Immature natural killer cell (primary cell): Measurements from ENCODE around the gene SORCS2. TPM values are rescaled to one million over a fixed set of nuclear protein-coding genes. Genes with fewer than 3 reads are reported as not detected.
A peak's percentile ranks its signal among the peaks of the same experiment; 100 is the strongest.

ENCODE experiments used
- DNase-seq, 3 donors: peaks; one replicate each; pipeline ENCODE4 v3.0.0; 2022; ENCODE audit warnings: mixed read lengths in 1 of 3
- H3K27ac Mint-ChIP-seq, 6 donors: one replicate each; pipeline ENCODE4 v1.8.0; 2020; ENCODE audit warnings: mixed read lengths in 6 of 6, mild to moderate bottlenecking in 5 of 6, inconsistent platforms in 4 of 6, moderate library complexity in 3 of 6
- H3K27me3 Mint-ChIP-seq, 3 donors: one replicate each; pipeline ENCODE4 v1.8.0; 2020 to 2021; ENCODE audit warnings: low read depth in 3 of 3, mild to moderate bottlenecking in 3 of 3, mixed read lengths in 3 of 3, moderate library complexity in 3 of 3, inconsistent platforms in 1 of 3
- H3K36me3 Mint-ChIP-seq, 3 donors: one replicate each; pipeline ENCODE4 v1.8.0; 2020; ENCODE audit warnings: mixed read lengths in 3 of 3, inconsistent platforms in 2 of 3, mild to moderate bottlenecking in 2 of 3
- H3K4me1 Mint-ChIP-seq, 2 donors: one replicate each; pipeline ENCODE4 v1.8.0; 2020; ENCODE audit warnings: inconsistent platforms in 2 of 2, mild to moderate bottlenecking in 2 of 2, mixed read lengths in 2 of 2, moderate library complexity in 1 of 2
- H3K4me3 Mint-ChIP-seq, 5 donors: one replicate each; pipeline ENCODE4 v1.8.0; 2020; ENCODE audit warnings: mild to moderate bottlenecking in 5 of 5, mixed read lengths in 5 of 5, inconsistent platforms in 3 of 5, moderate library complexity in 3 of 5
- H3K9me3 Mint-ChIP-seq, 6 donors: one replicate each; pipeline ENCODE4 v1.8.0; 2020; ENCODE audit warnings: mild to moderate bottlenecking in 6 of 6, mixed read lengths in 6 of 6, inconsistent platforms in 4 of 6, moderate library complexity in 3 of 6
- polyA plus RNA-seq, 3 donors: library from polyadenylated mRNA; unstranded; fragments of 300-500 nt; fragmentation: Illumina TruSeq; gene quantifications; one replicate each; pipeline ENCODE4 v1.2.3, GENCODE V29; 2021

The SORCS2 gene
- polyA plus RNA-seq, 3 donors from 2014 or later = 0.04 to 0.16 TPM; not detected in 1

GRCh38 chr4:7652451-7652881 is 460.1 kb downstream of the SORCS2 start:
- Mint-ChIP-seq H3K4me1 (peaks cover 87 to 88% of the 10 kb centered on the region in 2 donors), H3K27me3 (peaks cover 16 to 23% (median 22%) of the 10 kb centered on the region in 3 donors), H3K36me3 (no peaks in the 10 kb centered on the region)

GRCh38 chr4:7652906-7653305 is 460.6 kb downstream of the SORCS2 start:
- Mint-ChIP-seq H3K27me3 (peaks cover 16 to 20% (median 20%) of the 10 kb centered on the region in 3 donors), H3K36me3 (no peaks in the 10 kb centered on the region), H3K9me3 (no peaks in the 10 kb centered on the region), H3K27ac (peak overlapping the region; percentile 98 to 100 (median 100)), H3K4me3 (peak overlapping the region; percentile 78 to 89 (median 79)), H3K4me1 (peaks cover 83 to 84% of the 10 kb centered on the region in 2 donors)
- DNase-seq = no peak

More at GRCh38 chr4:7652451-7652881, 460.1 kb downstream of the SORCS2 start:
- Mint-ChIP-seq H3K9me3 (no peaks in the 10 kb centered on the region), H3K27ac (peak overlapping the region; percentile 98 to 100 (median 100)), H3K4me3 (peak overlapping the region; percentile 78 to 89 (median 79))
- DNase-seq = peak; percentile 88 to 90 (median 90)

GRCh38 chr4:7653510-7654369 is 461.4 kb downstream of the SORCS2 start:
- no peak for DNase-seq
- Mint-ChIP-seq H3K27me3 (peaks cover 13 to 17% (median 15%) of the 10 kb centered on the region in 3 donors), H3K27ac (peak overlapping the region; percentile 98 to 100 (median 100)), H3K4me1 (peaks cover 75% of the 10 kb centered on the region in 2 donors), H3K9me3 (no peaks in the 10 kb centered on the region), H3K36me3 (no peaks in the 10 kb centered on the region), H3K4me3 (peak overlapping the region; percentile 11 to 89 (median 79))

GRCh38 chr4:7654550-7655445 is 462.5 kb downstream of the SORCS2 start:
- no peak for DNase-seq
- Mint-ChIP-seq H3K4me1 (peaks cover 64 to 65% of the 10 kb centered on the region in 2 donors), H3K9me3 (no peaks in the 10 kb centered on the region), H3K27me3 (peaks cover 7 to 8% (median 7%) of the 10 kb centered on the region in 3 donors), H3K4me3 (peak overlapping the region in 4 of 5 donors; percentile 34 to 64 (median 48)), H3K36me3 (no peaks in the 10 kb centered on the region), H3K27ac (peak overlapping the region; percentile 24 to 100 (median 90))

- Mint-ChIP-seq H3K27me3 (peaks cover 4 to 5% (median 4%) of the 10 kb centered on the region in 3 donors), H3K4me3 (peak overlapping the region in 1 of 5 donors; percentile 47), H3K36me3 (no peaks in the 10 kb centered on the region), H3K9me3 (no peaks in the 10 kb centered on the region), H3K27ac (peak overlapping the region in 3 of 6 donors; percentile 25 to 98 (median 53)), H3K4me1 (peaks cover 58% of the 10 kb centered on the region in 2 donors)
- DNase-seq = no peak
Measured at GRCh38 chr4:7655511-7656243, 463.3 kb downstream of the SORCS2 start.

GRCh38 chr4:7656244-7656800 is 464.0 kb downstream of the SORCS2 start:
- Mint-ChIP-seq H3K27me3 (peaks cover 2 to 4% (median 4%) of the 10 kb centered on the region in 3 donors), H3K9me3 (no peaks in the 10 kb centered on the region), H3K4me3 (no peak overlapping the region), H3K27ac (peak overlapping the region in 2 of 6 donors; percentile 25 to 53), H3K36me3 (no peaks in the 10 kb centered on the region), H3K4me1 (peaks cover 56 to 58% of the 10 kb centered on the region in 2 donors)
- no peak for DNase-seq

GRCh38 chr4:7657545-7658297 is 465.4 kb downstream of the SORCS2 start:
- Mint-ChIP-seq H3K27ac (no peak overlapping the region), H3K4me3 (no peak overlapping the region), H3K27me3 (peaks cover under 1% of the 10 kb centered on the region in 3 donors), H3K4me1 (peaks cover 54 to 56% of the 10 kb centered on the region in 2 donors), H3K9me3 (no peaks in the 10 kb centered on the region), H3K36me3 (no peaks in the 10 kb centered on the region)
- DNase-seq = no peak

- H3K27ac Mint-ChIP-seq = no peak overlapping the region
- H3K4me3 Mint-ChIP-seq = no peak overlapping the region
- H3K9me3 Mint-ChIP-seq = no peaks in the 10 kb centered on the region
- H3K4me1 Mint-ChIP-seq = peaks cover 52 to 54% of the 10 kb centered on the region in 2 donors
- H3K36me3 Mint-ChIP-seq = peaks cover 0 to 4% (median 0%) of the 10 kb centered on the region in 3 donors
- H3K27me3 Mint-ChIP-seq = no peaks in the 10 kb centered on the region
- no peak for DNase-seq
Measured at GRCh38 chr4:7658341-7659204, 466.2 kb downstream of the SORCS2 start.

GRCh38 chr4:7659429-7660175 is 467.3 kb downstream of the SORCS2 start:
- H3K4me3 Mint-ChIP-seq = no peak overlapping the region
- no peaks in the 10 kb centered on the region for H3K27me3 Mint-ChIP-seq
- no peaks in the 10 kb centered on the region for H3K9me3 Mint-ChIP-seq
- H3K4me1 Mint-ChIP-seq = peaks cover 42 to 44% of the 10 kb centered on the region in 2 donors
- H3K27ac Mint-ChIP-seq = peak overlapping the region in 5 of 6 donors; percentile 15 to 90 (median 30)
- no peak for DNase-seq
- H3K36me3 Mint-ChIP-seq = peaks cover 0 to 4% (median 0%) of the 10 kb centered on the region in 3 donors

- peaks cover 34 to 36% of the 10 kb centered on the region in 2 donors for H3K4me1 Mint-ChIP-seq
- H3K4me3 Mint-ChIP-seq = no peak overlapping the region
- peaks cover 0 to 6% (median under 1%) of the 10 kb centered on the region in 3 donors for H3K36me3 Mint-ChIP-seq
- no peak for DNase-seq
- no peaks in the 10 kb centered on the region for H3K27me3 Mint-ChIP-seq
- no peaks in the 10 kb centered on the region for H3K9me3 Mint-ChIP-seq
- peak overlapping the region in 4 of 6 donors; percentile 15 to 90 (median 37) for H3K27ac Mint-ChIP-seq
Measured at GRCh38 chr4:7660176-7661039, 468.1 kb downstream of the SORCS2 start.
